ENCODE data around the gene RHOT2.

GRCh38 chr16:659618-660017 is 8.3 kb upstream of the RHOT2 start:
- no peak for TF ChIP-seq CTCF (IDR thresholded peaks at IDR 0.05)
- TF ChIP-seq POLR2A (IDR thresholded peaks at IDR 0.05), result no peak

Measured in adrenal gland (tissue), 5 donors.